HEK293T (cell line): ENCODE measurements around the gene UBC.

Experiments used
- CTCF ChIA-PET: fragments of 350-600 bp; formaldehyde crosslinking; extraction: SDS; loops from one replicate; lab custom pipeline; 2021; ENCODE audit warnings: antibody characterized with exemption, inconsistent platforms; lab: Yijun Ruan, JAX
- POLR2A ChIA-PET: fragments of 350-600 bp; formaldehyde crosslinking; extraction: SDS; loops from one replicate; lab custom pipeline; 2020; ENCODE audit warnings: antibody characterized with exemption, inconsistent platforms; lab: Yijun Ruan, JAX
- DNase-seq: peaks from one replicate; pipeline ENCODE4 v3.0.0; 2012; ENCODE audit warnings: mixed read lengths; ENCODE audit errors: extremely low spot score
- ARNT ChIP-seq: fragments of 450-650 bp; IDR thresholded peaks from 2 replicates; pipeline ENCODE4 v1.6.1; 2017; ENCODE audit warnings: mild to moderate bottlenecking
- BHLHE40 ChIP-seq: fragments of 450-650 bp; IDR thresholded peaks from 2 replicates; pipeline ENCODE4 v1.6.1; 2016; ENCODE audit warnings: mild to moderate bottlenecking, moderate library complexity, borderline replicate concordance
- CTBP1 ChIP-seq: fragments of 450-650 bp; IDR thresholded peaks from 2 replicates; pipeline ENCODE4 v1.6.1; 2016; ENCODE audit warnings: borderline replicate concordance
- ELF4 ChIP-seq: fragments of 450-650 bp; IDR thresholded peaks from 2 replicates; pipeline ENCODE4 v1.6.1; 2017; ENCODE audit warnings: antibody characterized with exemption
- FOXA1 ChIP-seq: fragments of 450-650 bp; IDR thresholded peaks from 2 replicates; pipeline ENCODE4 v1.6.1; 2016; ENCODE audit warnings: mild to moderate bottlenecking
- FOXK2 ChIP-seq: fragments of 450-650 bp; IDR thresholded peaks from 2 replicates; pipeline ENCODE4 v1.6.1; 2016; ENCODE audit warnings: mild to moderate bottlenecking
- FOXM1 ChIP-seq: fragments of 450-650 bp; IDR thresholded peaks from 2 replicates; pipeline ENCODE4 v1.6.1; 2017; ENCODE audit warnings: mild to moderate bottlenecking, borderline replicate concordance
- HDGF ChIP-seq: fragments of 450-650 bp; IDR thresholded peaks from 2 replicates; pipeline ENCODE4 v1.6.1; 2017; ENCODE audit warnings: antibody characterized with exemption, borderline replicate concordance
- L3MBTL2 ChIP-seq: fragments of 450-650 bp; conservative IDR thresholded peaks from 2 replicates; pipeline ENCODE4 v1.6.1; 2016; ENCODE audit warnings: mild to moderate bottlenecking
- LEF1 ChIP-seq: fragments of 450-650 bp; IDR thresholded peaks from 2 replicates; pipeline ENCODE4 v1.6.1; 2017; ENCODE audit warnings: mild to moderate bottlenecking, borderline replicate concordance
- NFRKB ChIP-seq: fragments of 450-650 bp; IDR thresholded peaks from 2 replicates; pipeline ENCODE4 v1.6.1; 2016; ENCODE audit warnings: mild to moderate bottlenecking, moderate library complexity
- SP1 ChIP-seq: fragments of 450-650 bp; IDR thresholded peaks from 2 replicates; pipeline ENCODE4 v1.6.1; 2017
- SUZ12 ChIP-seq: fragments of 450-650 bp; IDR thresholded peaks from 2 replicates; pipeline ENCODE4 v1.6.1; 2016; ENCODE audit warnings: mild to moderate bottlenecking
- TARDBP ChIP-seq: fragments of 450-650 bp; IDR thresholded peaks from 2 replicates; pipeline ENCODE4 v1.6.1; 2016
- ZNF384 ChIP-seq: fragments of 450-650 bp; IDR thresholded peaks from 2 replicates; pipeline ENCODE4 v1.6.1; 2016
- TF ChIP-seq, protein P1 (sequence below): fragments of 450-650 bp; IDR thresholded peaks from 2 replicates; pipeline ENCODE4 v1.6.1; 2016

The UBC gene

DNA sequence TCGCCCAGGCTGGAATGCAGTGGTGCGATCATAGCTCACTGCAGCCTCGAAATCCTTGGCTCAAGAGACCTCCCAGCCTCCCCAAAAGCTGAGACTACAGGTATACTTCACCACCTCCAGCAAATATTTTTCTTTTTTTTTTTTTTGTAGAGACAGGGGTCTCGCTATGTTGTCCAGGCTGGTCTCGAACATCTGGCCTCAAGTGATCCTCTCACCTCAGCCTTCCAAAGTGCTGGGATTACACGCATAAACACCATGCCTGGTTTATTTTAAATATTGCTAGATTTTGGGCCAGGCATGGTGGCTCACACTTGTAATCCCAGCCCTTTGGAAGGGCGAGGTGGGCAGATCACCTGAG, 26.7 kb upstream of the UBC start:
- TF ChIP-seq, protein P1, sequence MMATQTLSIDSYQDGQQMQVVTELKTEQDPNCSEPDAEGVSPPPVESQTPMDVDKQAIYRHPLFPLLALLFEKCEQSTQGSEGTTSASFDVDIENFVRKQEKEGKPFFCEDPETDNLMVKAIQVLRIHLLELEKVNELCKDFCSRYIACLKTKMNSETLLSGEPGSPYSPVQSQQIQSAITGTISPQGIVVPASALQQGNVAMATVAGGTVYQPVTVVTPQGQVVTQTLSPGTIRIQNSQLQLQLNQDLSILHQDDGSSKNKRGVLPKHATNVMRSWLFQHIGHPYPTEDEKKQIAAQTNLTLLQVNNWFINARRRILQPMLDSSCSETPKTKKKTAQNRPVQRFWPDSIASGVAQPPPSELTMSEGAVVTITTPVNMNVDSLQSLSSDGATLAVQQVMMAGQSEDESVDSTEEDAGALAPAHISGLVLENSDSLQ: no peak
- TF ChIP-seq ELF4: no peak
- no peak for TF ChIP-seq FOXA1
- no peak for TF ChIP-seq CTBP1
- no peak for TF ChIP-seq FOXK2
- no peak for TF ChIP-seq L3MBTL2
- no peak for TF ChIP-seq ARNT
- no peak for TF ChIP-seq ZNF384
- TF ChIP-seq TARDBP: no peak
- TF ChIP-seq LEF1: no peak
- TF ChIP-seq BHLHE40: no peak
- no peak for TF ChIP-seq HDGF
- ChIA-PET CTCF (interaction anchor here (1.6 to 3.9 kb wide), 7 partner anchors 13 to 54 kb away, joined by 6 to 34 read pairs (median 9); no protein-coding TSS in a partner anchor), POLR2A (interaction anchor here (1.6 to 4.6 kb wide), 5 partner anchors 18 to 109 kb away, joined by 4 to 60 read pairs (median 29); partner anchors contain the start of gene UBC)
- DNase-seq: no peak

DNA sequence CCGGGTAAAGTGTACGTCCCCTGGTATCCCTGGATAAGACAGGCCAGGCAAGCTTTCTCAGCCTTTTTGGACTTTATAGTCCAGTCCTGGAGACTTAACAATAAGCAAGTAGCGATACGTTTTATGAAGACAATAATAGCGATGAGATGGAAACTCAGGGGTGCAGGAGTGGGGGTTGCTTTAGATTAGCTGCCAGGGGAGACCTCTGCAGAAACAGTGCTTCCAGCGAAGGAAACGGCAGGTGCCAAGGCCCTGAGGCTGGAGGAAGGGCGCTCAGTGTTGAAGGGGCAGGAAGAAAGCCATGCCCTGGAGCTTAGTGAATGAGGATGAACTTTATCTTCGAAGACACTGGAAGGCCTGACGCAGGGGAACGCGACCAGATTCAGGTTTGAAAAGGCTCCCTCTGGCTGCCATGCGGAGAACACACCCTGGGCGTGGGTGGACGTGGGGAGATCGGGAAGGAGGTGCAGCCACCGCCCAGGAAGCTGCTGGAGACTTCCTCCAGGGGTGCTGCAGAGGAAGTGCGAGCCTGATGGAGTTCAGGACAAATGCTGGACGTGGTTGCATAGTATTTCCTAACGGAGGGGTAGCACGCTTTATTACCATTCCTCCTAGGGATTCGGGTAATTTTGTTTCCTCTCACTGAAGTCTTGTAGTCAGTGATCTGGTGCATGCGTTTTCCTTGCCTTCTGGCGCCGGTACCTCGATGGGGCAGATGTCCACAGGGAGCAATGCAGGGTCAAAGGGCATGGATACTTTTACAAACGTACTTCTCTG, 26.1 kb upstream of the UBC start:
- peak; percentile 66; the same call in 1 of the 2 replicates for TF ChIP-seq FOXK2
- TF ChIP-seq, protein P1: no peak
- TF ChIP-seq TARDBP: no peak
- peak; percentile 27 for TF ChIP-seq L3MBTL2
- no peak for TF ChIP-seq FOXA1
- TF ChIP-seq ZNF384: no peak
- TF ChIP-seq HDGF: no peak
- TF ChIP-seq ARNT: no peak
- ChIA-PET CTCF (interaction anchor here (0.6 to 3.9 kb wide), 11 partner anchors 14 to 102 kb away, joined by 3 to 34 read pairs (median 7); no protein-coding TSS in a partner anchor), POLR2A (interaction anchor here (0.8 to 4.6 kb wide), 7 partner anchors 18 to 1483 kb away, joined by 3 to 60 read pairs (median 18); partner anchors contain the start of genes SNRNP35 and UBC)
- peak; percentile 67 for DNase-seq

DNA sequence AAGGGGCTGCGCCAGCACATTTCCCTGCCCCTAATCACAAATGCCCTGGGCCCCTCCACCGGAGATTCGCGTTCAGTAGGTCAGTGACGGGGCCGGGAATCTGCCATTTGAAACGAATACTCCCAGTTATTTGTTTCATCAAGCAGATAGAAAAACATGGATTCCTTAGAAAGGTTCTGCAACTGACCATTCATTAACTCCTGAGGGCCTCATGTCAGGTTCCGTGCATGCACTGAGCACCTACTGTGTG, 25.6 kb upstream of the UBC start:
- TF ChIP-seq L3MBTL2 (no peak), BHLHE40 (no peak), LEF1 (no peak), SP1 (no peak), HDGF (no peak), ZNF384 (no peak), ELF4 (no peak), ARNT (no peak), FOXA1 (no peak), FOXK2 (no peak)
- CTCF ChIA-PET: interaction anchor here (0.6 to 3.9 kb wide), 12 partner anchors 15 to 102 kb away, joined by 3 to 34 read pairs (median 6); no protein-coding TSS in a partner anchor
- no peak for DNase-seq
- POLR2A ChIA-PET: interaction anchor here (0.8 to 4.6 kb wide), 7 partner anchors 17 to 1482 kb away, joined by 3 to 60 read pairs (median 18); partner anchors contain the start of genes SNRNP35 and UBC

DNA sequence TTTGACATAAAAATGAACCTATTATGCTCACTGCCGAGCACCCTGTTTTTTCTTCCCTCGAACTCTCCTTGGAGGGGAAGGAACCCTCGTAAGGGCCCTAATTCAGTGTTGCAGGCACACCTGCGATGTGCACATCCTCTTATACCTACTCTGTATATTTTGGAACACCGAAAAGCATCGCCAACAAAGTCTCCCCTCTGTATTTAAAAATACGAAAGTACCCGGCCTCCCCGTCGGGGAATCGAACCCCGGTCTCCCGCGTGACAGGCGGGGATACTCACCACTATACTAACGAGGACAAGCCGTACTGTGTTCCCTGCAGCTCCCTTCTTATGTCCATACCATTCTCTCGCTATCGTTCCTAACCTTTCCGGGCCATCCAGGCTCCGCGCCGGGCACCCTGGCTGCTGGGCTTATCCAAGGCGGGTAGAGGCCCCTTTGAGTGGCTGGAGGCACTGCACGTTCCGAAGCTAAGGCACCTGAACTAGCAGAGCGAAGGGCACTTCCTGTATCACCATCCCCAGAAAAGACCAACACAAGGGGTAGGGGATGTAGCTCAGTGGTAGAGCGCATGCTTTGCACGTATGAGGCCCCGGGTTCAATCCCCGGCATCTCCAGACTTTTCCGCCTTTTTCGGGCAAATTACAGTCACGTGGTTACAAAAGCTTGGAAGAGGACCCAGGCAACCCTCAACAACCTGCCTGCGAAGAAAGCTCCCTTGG, 25.1 kb upstream of the UBC start:
- DNase-seq: peak; percentile 78
- TF ChIP-seq BHLHE40: no peak
- no peak for TF ChIP-seq HDGF
- TF ChIP-seq LEF1: no peak
- no peak for TF ChIP-seq ZNF384
- peak; percentile 64 for TF ChIP-seq L3MBTL2
- TF ChIP-seq NFRKB: no peak
- no peak for TF ChIP-seq SP1
- TF ChIP-seq, protein P1: no peak
- TF ChIP-seq SUZ12: no peak
- TF ChIP-seq FOXA1: no peak
- 0 out of 2 replicates have a peak, but pooled peaks have one; percentile 76 for TF ChIP-seq FOXK2
- no peak; the same call in 1 of the 2 replicates for TF ChIP-seq ARNT
- no peak for TF ChIP-seq TARDBP
- TF ChIP-seq CTBP1: peak; percentile 85
- TF ChIP-seq FOXM1: no peak
- TF ChIP-seq ELF4: peak; percentile 13; the same call in 1 of the 2 replicates
- POLR2A ChIA-PET: interaction anchor here (0.8 to 4.6 kb wide), 6 partner anchors 17 to 1482 kb away, joined by 4 to 60 read pairs (median 24); partner anchors contain the start of genes SNRNP35 and UBC

DNA sequence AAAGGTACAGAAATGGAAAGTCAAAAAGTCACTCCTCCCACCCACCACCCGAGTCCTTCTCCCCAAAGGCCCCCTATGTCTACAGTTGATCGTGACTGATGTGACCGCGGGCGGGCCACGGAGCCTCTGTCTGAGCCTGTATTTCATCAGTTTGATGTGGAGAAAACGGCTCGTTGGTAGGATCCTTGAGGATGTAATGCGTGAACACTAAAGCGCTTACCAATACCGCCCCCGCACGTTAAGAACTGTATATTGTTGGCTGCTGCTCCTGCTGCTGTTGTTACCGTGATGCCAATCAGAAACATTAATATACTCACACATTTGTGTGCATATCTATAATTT, 24.6 kb upstream of the UBC start:
- peak; percentile 36 for DNase-seq
- ChIA-PET CTCF (interaction anchor here (0.7 to 3.9 kb wide), 2 partner anchors 33 to 34 kb away, joined by 4 to 34 read pairs; no protein-coding TSS in a partner anchor), POLR2A (interaction anchor here (2.4 to 4.6 kb wide), 4 partner anchors 16 to 33 kb away, joined by 18 to 60 read pairs (median 44); partner anchors contain the start of gene UBC)
- TF ChIP-seq, protein P1: peak; percentile 69
- TF ChIP-seq SP1: no peak

More for the DNA sequence above, 25.1 kb upstream of the UBC start:
- CTCF ChIA-PET: interaction anchor here (0.7 to 3.9 kb wide), 11 partner anchors 15 to 101 kb away, joined by 3 to 34 read pairs (median 7); no protein-coding TSS in a partner anchor
